Measurements from ENCODE around the gene EEIG1. TPM values are rescaled to one million over a fixed set of nuclear protein-coding genes. Genes with fewer than 3 reads are reported as not detected.

The EEIG1 gene
- total and polyA plus RNA-seq, 2 donors (not counting 1 experiment from before 2014, with no cell fraction given), result 57.2 to 245 TPM

GRCh38 chr9:127937056-127937387, 43.8 kb downstream of the EEIG1 start:
- intact Hi-C loops (cut with micrococcal nuclease), result loop anchor here (1.0 kb wide), 2 partner anchors 10 to 202 kb away; partner anchors contain the start of gene TOR2A
- ChIA-PET CTCF (interaction anchor here (1.7 kb wide), 1 partner anchor 180 kb away, joined by 5 read pairs; no protein-coding TSS in a partner anchor), POLR2A (interaction anchor here (0.9 to 1.1 kb wide), 2 partner anchors 16 to 96 kb away, joined by 4 read pairs; no protein-coding TSS in a partner anchor)
- H3K36me3 ChIP-seq (replicated peaks in 1 of 2; ENCODE audit: control extremely low read depth in 1 of 2, control insufficient read depth in 1 of 2, extremely low read depth in 1 of 2, insufficient read depth in 2 of 2, low read length in 1 of 2), result peaks cover 0 to 18% of the 10 kb centered on the region in 2 experiments
- H3K27me3 Mint-ChIP-seq, result no peaks in the 10 kb centered on the region
- peaks cover 0 to 4% (median 0%) of the 10 kb centered on the region in 3 donors for H3K9me3 ChIP-seq (ENCODE audit: control extremely low read depth in 1 of 3, control insufficient read depth in 2 of 3, insufficient read depth in 1 of 3, low read length in 2 of 3)
- peaks cover 39% of the 10 kb centered on the region for H3K4me1 Mint-ChIP-seq
- peak overlapping the region; percentile 79 for H3K9ac ChIP-seq (ENCODE audit: low read length)
- no peak for DNase-seq
- peaks cover 41% of the 10 kb centered on the region for H3K79me2 ChIP-seq (ENCODE audit: control insufficient read depth, insufficient read depth, low read length)
- no peak for TF ChIP-seq EZH2 (IDR thresholded peaks at IDR 0.05; ENCODE audit: borderline replicate concordance, insufficient read depth, low read depth, low read length, poor library complexity, severe bottlenecking)
- TF ChIP-seq CTCF (IDR thresholded peaks at IDR 0.05), result no peak
- H3K4me3 ChIP-seq (ENCODE audit: control extremely low read depth in 1 of 5, extremely low read depth in 1 of 5, insufficient read depth in 1 of 5, low read depth in 2 of 5, low read length in 4 of 5), result peak overlapping the region; percentile 69 to 92 (median 79)
- peak overlapping the region; percentile 83 for H3K4me2 ChIP-seq (replicated peaks; ENCODE audit: low read depth, low read length, poor library complexity, severe bottlenecking)
- peak overlapping the region; percentile 75 to 86 for H3K27ac ChIP-seq (ENCODE audit: low read length in 2 of 2)
- peak overlapping the region; percentile 93 for H3K4me3 Mint-ChIP-seq
- WGBS (ENCODE audit: insufficient coverage), result 17% methylated on average over 6 of the region's 7 CpGs
- peak overlapping the region; percentile 85 for H2AFZ ChIP-seq (ENCODE audit: insufficient read depth, low read depth, low read length, poor library complexity, severe bottlenecking)
- peak overlapping the region; percentile 98 for H3K27ac Mint-ChIP-seq
- peaks cover 20% of the 10 kb centered on the region for H4K20me1 ChIP-seq (ENCODE audit: control insufficient read depth, insufficient read depth, low read length, poor library complexity, severe bottlenecking)
- no peaks in the 10 kb centered on the region for H3K9me3 Mint-ChIP-seq (ENCODE audit: insufficient read depth)
- ATAC-seq (ENCODE audit: low read depth), result no peak
- H3K4me1 ChIP-seq (ENCODE audit: control insufficient read depth in 2 of 2, insufficient read depth in 2 of 2, low read length in 2 of 2), result peaks cover 24 to 30% of the 10 kb centered on the region in 2 donors
- H3K27me3 ChIP-seq (replicated peaks in 1 of 4; ENCODE audit: control extremely low read depth in 1 of 4, control insufficient read depth in 3 of 4, insufficient read depth in 4 of 4, low read length in 3 of 4), result no peaks in the 10 kb centered on the region

GRCh38 chr9:127936347-127936852, 44.4 kb downstream of the EEIG1 start:
- Histone ChIP-seq H3K4me2 (replicated peaks; ENCODE audit: low read depth, low read length, poor library complexity, severe bottlenecking) (peak overlapping the region; percentile 83), H4K20me1 (ENCODE audit: control insufficient read depth, insufficient read depth, low read length, poor library complexity, severe bottlenecking) (peaks cover 18% of the 10 kb centered on the region), H3K9ac (ENCODE audit: low read length) (peak overlapping the region; percentile 79), H3K27ac (ENCODE audit: low read length in 2 of 2) (no peak overlapping the region), H3K4me1 (ENCODE audit: control insufficient read depth in 2 of 2, insufficient read depth in 2 of 2, low read length in 2 of 2) (peaks cover 26 to 34% of the 10 kb centered on the region in 2 donors), H3K9me3 (ENCODE audit: control extremely low read depth in 1 of 3, control insufficient read depth in 2 of 3, insufficient read depth in 1 of 3, low read length in 2 of 3) (peaks cover 0 to 4% (median 0%) of the 10 kb centered on the region in 3 donors), H2AFZ (ENCODE audit: insufficient read depth, low read depth, low read length, poor library complexity, severe bottlenecking) (no peak overlapping the region), H3K79me2 (ENCODE audit: control insufficient read depth, insufficient read depth, low read length) (peaks cover 41% of the 10 kb centered on the region), H3K4me3 (ENCODE audit: control extremely low read depth in 1 of 5, extremely low read depth in 1 of 5, insufficient read depth in 1 of 5, low read depth in 2 of 5, low read length in 4 of 5) (peak overlapping the region in 2 of 5 experiments; percentile 81 to 92), H3K36me3 (replicated peaks in 1 of 2; ENCODE audit: control extremely low read depth in 1 of 2, control insufficient read depth in 1 of 2, extremely low read depth in 1 of 2, insufficient read depth in 2 of 2, low read length in 1 of 2) (peaks cover 0 to 12% of the 10 kb centered on the region in 2 experiments), H3K27me3 (replicated peaks in 1 of 4; ENCODE audit: control extremely low read depth in 1 of 4, control insufficient read depth in 3 of 4, insufficient read depth in 4 of 4, low read length in 3 of 4) (no peaks in the 10 kb centered on the region)
- ChIA-PET POLR2A (interaction anchor here (1.1 kb wide), 1 partner anchor 97 kb away, joined by 4 read pairs; no protein-coding TSS in a partner anchor), CTCF (interaction anchor here (1.7 kb wide), 1 partner anchor 181 kb away, joined by 5 read pairs; no protein-coding TSS in a partner anchor)
- WGBS (ENCODE audit: insufficient coverage), result 89% methylated on average over 10 of the region's 14 CpGs
- peak overlapping the region; percentile 93 for H3K4me3 Mint-ChIP-seq
- DNase-seq (no peak), ATAC-seq (ENCODE audit: low read depth) (no peak)
- peaks cover 42% of the 10 kb centered on the region for H3K4me1 Mint-ChIP-seq
- H3K27me3 Mint-ChIP-seq, result no peaks in the 10 kb centered on the region
- TF ChIP-seq CTCF (IDR thresholded peaks at IDR 0.05), result no peak
- TF ChIP-seq EZH2 (IDR thresholded peaks at IDR 0.05; ENCODE audit: borderline replicate concordance, insufficient read depth, low read depth, low read length, poor library complexity, severe bottlenecking), result no peak
- H3K9me3 Mint-ChIP-seq (ENCODE audit: insufficient read depth), result no peaks in the 10 kb centered on the region
- intact Hi-C loops (cut with micrococcal nuclease), result no loop called here
- peak overlapping the region; percentile 75 for H3K27ac Mint-ChIP-seq

All from B cell (primary cell).